Measurements from ENCODE around the gene LY86. TPM values are rescaled to one million over a fixed set of nuclear protein-coding genes. Genes with fewer than 3 reads are reported as not detected.

The LY86 gene
- total RNA-seq, 2 donors from 2014 or later = 0.91 to 1.3 TPM

DNA sequence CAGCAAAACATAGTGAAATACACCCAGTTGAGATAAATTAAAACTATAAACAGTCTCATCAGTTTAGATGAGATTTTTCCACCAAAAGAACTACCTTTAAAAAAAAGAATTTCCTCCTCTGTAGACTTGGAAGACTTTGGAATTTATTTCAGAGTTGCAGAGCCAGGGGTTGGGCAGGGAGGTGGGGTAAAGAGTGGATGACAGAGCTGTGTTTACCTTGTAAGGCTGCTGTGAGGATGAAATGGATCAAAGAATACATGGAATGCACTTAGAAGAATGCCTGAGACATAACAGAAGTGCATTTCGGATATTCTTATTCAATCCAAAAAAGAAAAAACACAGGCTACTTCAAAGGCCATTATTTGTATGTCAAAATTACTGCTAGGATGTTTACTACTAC is 6.4 kb upstream of the LY86 start:
- DNase-seq = no peak
- Histone ChIP-seq H3K27ac (no peak overlapping the region), H3K4me1 (no peaks in the 10 kb centered on the region), H3K9ac (ENCODE audit: low read depth in 2 of 2, low read length in 2 of 2) (no peak overlapping the region), H3K27me3 (no peaks in the 10 kb centered on the region), H3K9me3 (no peaks in the 10 kb centered on the region), H3K36me3 (no peaks in the 10 kb centered on the region), H3K4me3 (no peak overlapping the region)
- intact Hi-C loops (cut with DNase I) = no loop called here
- TF ChIP-seq, protein P1, sequence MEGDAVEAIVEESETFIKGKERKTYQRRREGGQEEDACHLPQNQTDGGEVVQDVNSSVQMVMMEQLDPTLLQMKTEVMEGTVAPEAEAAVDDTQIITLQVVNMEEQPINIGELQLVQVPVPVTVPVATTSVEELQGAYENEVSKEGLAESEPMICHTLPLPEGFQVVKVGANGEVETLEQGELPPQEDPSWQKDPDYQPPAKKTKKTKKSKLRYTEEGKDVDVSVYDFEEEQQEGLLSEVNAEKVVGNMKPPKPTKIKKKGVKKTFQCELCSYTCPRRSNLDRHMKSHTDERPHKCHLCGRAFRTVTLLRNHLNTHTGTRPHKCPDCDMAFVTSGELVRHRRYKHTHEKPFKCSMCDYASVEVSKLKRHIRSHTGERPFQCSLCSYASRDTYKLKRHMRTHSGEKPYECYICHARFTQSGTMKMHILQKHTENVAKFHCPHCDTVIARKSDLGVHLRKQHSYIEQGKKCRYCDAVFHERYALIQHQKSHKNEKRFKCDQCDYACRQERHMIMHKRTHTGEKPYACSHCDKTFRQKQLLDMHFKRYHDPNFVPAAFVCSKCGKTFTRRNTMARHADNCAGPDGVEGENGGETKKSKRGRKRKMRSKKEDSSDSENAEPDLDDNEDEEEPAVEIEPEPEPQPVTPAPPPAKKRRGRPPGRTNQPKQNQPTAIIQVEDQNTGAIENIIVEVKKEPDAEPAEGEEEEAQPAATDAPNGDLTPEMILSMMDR (IDR thresholded peaks at IDR 0.05) = no peak

DNA sequence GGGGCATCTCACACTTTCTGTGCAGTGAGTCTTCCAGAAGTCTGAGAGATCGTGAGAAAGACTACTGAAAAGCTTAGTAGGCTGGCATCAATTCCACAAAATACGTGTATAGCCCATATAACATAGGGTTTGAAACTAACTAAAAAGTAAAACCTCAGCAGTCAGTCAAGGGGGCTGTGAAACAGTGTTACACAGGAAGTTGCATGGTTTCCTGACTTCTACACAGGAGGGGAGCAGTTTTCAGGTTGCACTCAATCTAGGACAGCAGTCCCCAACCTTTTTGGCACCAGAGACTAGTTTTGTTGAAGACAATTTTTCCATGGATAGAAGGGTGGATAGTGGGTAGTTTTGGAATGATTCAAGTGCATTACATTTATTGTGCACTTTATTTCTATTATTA is 4.7 kb upstream of the LY86 start:
- Histone ChIP-seq H3K4me3 (no peak overlapping the region), H3K4me1 (no peaks in the 10 kb centered on the region), H3K27me3 (no peaks in the 10 kb centered on the region), H3K9me3 (no peaks in the 10 kb centered on the region), H3K27ac (no peak overlapping the region), H3K9ac (ENCODE audit: low read depth in 2 of 2, low read length in 2 of 2) (no peak overlapping the region), H3K36me3 (no peaks in the 10 kb centered on the region)
- no peak for DNase-seq
- TF ChIP-seq, protein P1 (IDR thresholded peaks at IDR 0.05) = no peak
- intact Hi-C loops (cut with DNase I) = no loop called here

DNA sequence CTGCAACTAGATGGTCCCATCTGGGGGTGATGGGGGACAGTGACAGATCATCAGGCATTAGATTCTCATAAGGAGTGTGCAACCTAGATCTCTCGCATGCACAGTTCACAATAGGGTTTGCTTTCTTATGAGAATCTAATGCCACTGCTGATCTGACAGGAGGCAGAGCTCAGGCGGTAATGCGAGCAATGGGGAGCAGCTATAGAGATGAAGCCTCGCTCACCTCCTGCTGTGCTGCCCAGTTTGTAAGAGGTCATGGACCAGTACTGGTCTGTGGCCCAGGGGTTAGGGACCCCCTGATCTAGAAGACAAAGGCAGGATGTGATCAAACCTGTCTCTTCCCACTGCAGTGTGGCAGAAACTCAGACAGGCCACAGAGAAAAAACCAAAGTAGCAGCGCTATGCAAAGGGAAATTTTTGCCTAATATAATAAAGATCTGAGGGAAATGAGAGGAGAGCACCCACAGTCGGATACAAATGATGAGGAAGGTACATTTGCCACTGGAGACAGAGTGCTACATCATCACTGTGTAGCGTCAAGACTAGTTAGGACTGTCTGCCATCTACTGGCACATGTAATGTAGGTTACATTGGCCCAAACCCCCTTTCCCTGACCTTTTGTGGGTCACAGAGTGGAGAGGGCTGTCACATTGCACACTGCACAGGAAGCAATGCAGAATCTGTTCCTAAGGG is 4.1 kb upstream of the LY86 start:
- H3K36me3 ChIP-seq = no peaks in the 10 kb centered on the region
- TF ChIP-seq, protein P1 (IDR thresholded peaks at IDR 0.05) = no peak
- no peak overlapping the region for H3K4me3 ChIP-seq
- no peak for DNase-seq
- no peak overlapping the region for H3K9ac ChIP-seq (ENCODE audit: low read depth in 2 of 2, low read length in 2 of 2)
- no peaks in the 10 kb centered on the region for H3K9me3 ChIP-seq
- intact Hi-C loops (cut with DNase I) = no loop called here
- no peaks in the 10 kb centered on the region for H3K27me3 ChIP-seq
- H3K27ac ChIP-seq = no peak overlapping the region
- H3K4me1 ChIP-seq = no peaks in the 10 kb centered on the region

DNA sequence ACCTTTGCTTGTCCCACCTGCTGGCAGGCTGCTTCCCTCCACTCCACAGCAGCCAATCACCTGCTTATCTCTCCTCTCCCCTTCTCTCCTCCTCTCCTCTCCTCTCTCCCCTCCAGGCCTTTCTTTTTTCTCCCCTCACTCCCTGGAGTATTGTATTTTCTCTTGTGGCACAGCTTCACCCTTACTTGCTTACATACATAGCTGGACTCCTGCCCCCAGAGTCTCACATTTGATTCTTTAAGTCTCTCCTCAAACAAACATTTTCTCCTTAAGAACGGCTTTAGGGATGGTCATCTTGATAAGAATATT is 3.6 kb upstream of the LY86 start:
- TF ChIP-seq, protein P1 (IDR thresholded peaks at IDR 0.05) = no peak
- Histone ChIP-seq H3K27ac (no peak overlapping the region), H3K27me3 (no peaks in the 10 kb centered on the region), H3K4me3 (no peak overlapping the region), H3K9me3 (no peaks in the 10 kb centered on the region), H3K9ac (ENCODE audit: low read depth in 2 of 2, low read length in 2 of 2) (no peak overlapping the region), H3K4me1 (no peaks in the 10 kb centered on the region), H3K36me3 (no peaks in the 10 kb centered on the region)
- DNase-seq = no peak
- intact Hi-C loops (cut with DNase I) = no loop called here

DNA sequence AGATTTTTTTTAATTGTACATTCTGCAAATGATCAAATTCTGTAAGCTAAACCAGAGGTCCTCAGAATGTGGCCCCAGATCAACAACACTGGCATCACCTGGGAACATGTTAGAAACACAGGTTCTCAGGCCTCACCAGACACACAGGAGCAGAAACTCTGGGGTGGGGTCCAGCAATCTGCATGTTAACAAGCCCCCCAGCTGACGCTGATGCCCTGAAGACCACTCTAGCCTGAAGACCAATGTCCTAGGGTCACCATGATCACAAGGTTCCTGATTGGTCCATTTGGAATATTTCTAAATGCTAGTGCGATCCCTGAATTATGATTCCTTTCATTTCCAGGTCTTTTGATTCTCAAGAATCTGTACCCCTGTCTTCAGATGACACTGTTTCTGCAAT is 2.4 kb upstream of the LY86 start:
- H3K4me1 ChIP-seq = no peaks in the 10 kb centered on the region
- intact Hi-C loops (cut with DNase I) = no loop called here
- no peak overlapping the region for H3K27ac ChIP-seq
- no peak overlapping the region for H3K4me3 ChIP-seq
- TF ChIP-seq, protein P1 (IDR thresholded peaks at IDR 0.05) = no peak
- no peaks in the 10 kb centered on the region for H3K27me3 ChIP-seq
- no peak for DNase-seq
- no peaks in the 10 kb centered on the region for H3K9me3 ChIP-seq
- H3K9ac ChIP-seq (ENCODE audit: low read depth in 2 of 2, low read length in 2 of 2) = no peak overlapping the region
- H3K36me3 ChIP-seq = no peaks in the 10 kb centered on the region
